GM12878 (cell line): ENCODE results near the gene GLT8D1. TPM values are rescaled to one million over a fixed set of nuclear protein-coding genes. Genes with fewer than 3 reads are reported as not detected.
A peak's percentile ranks its signal among the peaks of the same experiment; 100 is the strongest.

Source experiments
- ATAC-seq: fragments of 200-7000 bp; cut with Tn5 transposase; 3 replicates; pipeline ENCODE4 v1.9.1; 2020; ENCODE audit warnings: mild to moderate bottlenecking, moderate library complexity
- BruUV-seq: library from RNA; stranded (reverse); fragments of 400-500 nt; replicated peaks from 2 replicates; lab custom pipeline; 2021; lab: Mats Ljungman, UMichigan
- CTCF ChIA-PET: fragments of 300-600 bp; sonication (Branson Sonifier 250); formaldehyde crosslinking; extraction: SDS; loops from one replicate; lab custom pipeline; 2021; ENCODE audit warnings: inconsistent platforms; lab: Yijun Ruan, JAX
- POLR2A ChIA-PET: fragments of 350-600 bp; formaldehyde crosslinking; extraction: SDS; loops from one replicate; lab custom pipeline; 2021; ENCODE audit warnings: inconsistent platforms; lab: Charles Lee
- RAD21 ChIA-PET: fragments of 300-600 bp; sonication (Branson Sonifier 250); formaldehyde crosslinking; loops from one replicate; lab custom pipeline; 2023; ENCODE audit warnings: antibody characterized with exemption; ENCODE audit not compliant: unreplicated experiment; lab: Charles Lee
- SMC1A ChIA-PET: fragments of 300-600 bp; sonication (Branson Sonifier 250); formaldehyde crosslinking; loops from one replicate; lab custom pipeline; 2023; ENCODE audit not compliant: unreplicated experiment, uncharacterized antibody; lab: Charles Lee
- DNase-seq: peaks from one replicate; pipeline ENCODE4 v3.0.0-alpha.2; 2011; ENCODE audit warnings: low read depth, low spot score
- FAIRE-seq: peaks from 3 replicates; lab custom pipeline; 2011; peaks lifted over from hg19 to GRCh38; lab: Jason Lieb, UNC
- H2AFZ ChIP-seq: 2 replicates; pipeline ENCODE4 v1.6.0; 2011; ENCODE audit warnings: low read depth, low read length, control low read depth; ENCODE audit not compliant: control insufficient read depth
- H3K27ac ChIP-seq: 2 replicates; pipeline ENCODE4 v1.5.1; 2011; ENCODE audit warnings: control low read depth; ENCODE audit not compliant: control insufficient read depth, insufficient read depth
- H3K27me3 ChIP-seq, 2 experiments: replicated peaks in 1 of 2; 2 replicates each; pipeline versions ENCODE4 v1.6.0 to v1.6.1; 2011; ENCODE audit warnings: low read length in 1 of 2; ENCODE audit not compliant: control insufficient read depth in 2 of 2, insufficient read depth in 2 of 2
- H3K36me3 ChIP-seq, 2 experiments: 2 replicates each; pipeline ENCODE4 v1.5.1; 2011; ENCODE audit warnings: low read length in 1 of 2; ENCODE audit not compliant: control insufficient read depth in 2 of 2, insufficient read depth in 2 of 2
- H3K4me1 ChIP-seq: 2 replicates; pipeline ENCODE4 v1.6.1; 2011; ENCODE audit warnings: mild to moderate bottlenecking, low read length, moderate library complexity, mixed read lengths; ENCODE audit not compliant: control insufficient read depth, insufficient read depth
- H3K4me2 ChIP-seq: 2 replicates; pipeline ENCODE4 v1.6.0; 2011; ENCODE audit warnings: control low read depth; ENCODE audit not compliant: control insufficient read depth, insufficient read depth
- H3K4me3 ChIP-seq: fragments of 200-600 bp; sonication (generic); 2 replicates; pipeline ENCODE4 v1.5.1; 2016
- H3K79me2 ChIP-seq: 2 replicates; pipeline ENCODE4 v1.6.0; 2011; ENCODE audit warnings: low read length; ENCODE audit not compliant: control insufficient read depth, insufficient read depth
- H3K9ac ChIP-seq: 2 replicates; pipeline ENCODE4 v1.8.0; 2011; ENCODE audit warnings: low read length, control low read depth, mixed read lengths; ENCODE audit not compliant: control insufficient read depth, insufficient read depth
- H3K9me3 ChIP-seq: replicated peaks from 3 replicates; pipeline ENCODE4 v1.5.1; 2011; ENCODE audit warnings: mild to moderate bottlenecking, low read length; ENCODE audit not compliant: control insufficient read depth, insufficient read depth
- H4K20me1 ChIP-seq: 2 replicates; pipeline ENCODE4 v1.6.0; 2011; ENCODE audit not compliant: control insufficient read depth, insufficient read depth
- GABPA ChIP-seq: IDR thresholded peaks from 2 replicates; pipeline ENCODE4 v1.6.1; 2014; ENCODE audit warnings: antibody characterized with exemption, low read depth, mild to moderate bottlenecking, inconsistent platforms
- RFX5 ChIP-seq: IDR thresholded peaks from 2 replicates; pipeline ENCODE4 v1.6.1; 2011; ENCODE audit warnings: low read depth, low read length, improper control_type of control experiment
- SREBF1 ChIP-seq: IDR thresholded peaks from 2 replicates; pipeline ENCODE4 v1.6.1; 2012; ENCODE audit warnings: mild to moderate bottlenecking, low read length
- TCF12 ChIP-seq: IDR thresholded peaks from 2 replicates; pipeline ENCODE4 v1.6.1; 2011; ENCODE audit warnings: low read depth, mild to moderate bottlenecking, low read length
- ZNF384 ChIP-seq: IDR thresholded peaks from 2 replicates; pipeline ENCODE4 v1.6.1; 2012; ENCODE audit warnings: low read depth, mild to moderate bottlenecking, low read length, improper control_type of control experiment, borderline replicate concordance
- WGBS: methylation state at CpG from one replicate; pipeline ENCODE4 v1.1.6; 2016; ENCODE audit warnings: low lambda C conversion rate; ENCODE audit not compliant: insufficient replicate concordance, insufficient coverage; ENCODE audit errors: missing lambda C conversion rate; 5-methylcytosine and 5-hydroxymethylcytosine counted together
- in situ Hi-C: fragments of 300-500 bp; cut with MboI; formaldehyde crosslinking; loops from 9 replicates; pipeline ENCODE4 v1.14.3; 2018; ENCODE audit warnings: mixed read lengths
- intact Hi-C: fragments of 100-400 bp; cut with micrococcal nuclease; formaldehyde crosslinking; loops from one replicate; pipeline ENCODE4 v1.14.2; 2022; ENCODE audit not compliant: unreplicated experiment
- polyA plus RNA-seq, 11 experiments: library from polyadenylated mRNA; depleted of rRNA in 4 of 11; unstranded in 6 of 11; stranded (reverse) in 5 of 11; fragments of >200 nt; fragmentation: Nextera tagmentation in 4 of 11; fragmentation: Illumina TruSeq in 1 of 11; extraction: Ambion mirVana in 4 of 11; extraction: Trizol in 1 of 11; gene quantifications; 1 replicate in 1 of 11; 2 replicates in 10 of 11; pipeline versions ENCODE4 v1.2.1 to v1.2.3, GENCODE V29; 2011 to 2016; ENCODE audit warnings: inconsistent platforms in 2 of 11, missing spikeins in 2 of 11, low read depth in 1 of 11
- total RNA-seq, 4 experiments: library from RNA; depleted of rRNA in 3 of 4; stranded (reverse); fragments of >200 nt in 3 of 4; fragmentation: Illumina TruSeq in 1 of 4; extraction: Trizol in 1 of 4; gene quantifications; 2 replicates each; pipeline versions ENCODE4 v1.2.1 to v1.2.3, GENCODE V29; 2013 to 2021
- TF ChIP-seq, protein P1 (sequence below): IDR thresholded peaks from 2 replicates; pipeline ENCODE4 v1.6.1; 2012; ENCODE audit warnings: mild to moderate bottlenecking, low read depth, low read length

GLT8D1 gene
- total and polyA plus RNA-seq, 10 of the 15 experiments (the other 5 are each of a cell fraction or from before 2014, with no cell fraction given), result 25.3 to 73.4 (median 48.4) TPM

DNA sequence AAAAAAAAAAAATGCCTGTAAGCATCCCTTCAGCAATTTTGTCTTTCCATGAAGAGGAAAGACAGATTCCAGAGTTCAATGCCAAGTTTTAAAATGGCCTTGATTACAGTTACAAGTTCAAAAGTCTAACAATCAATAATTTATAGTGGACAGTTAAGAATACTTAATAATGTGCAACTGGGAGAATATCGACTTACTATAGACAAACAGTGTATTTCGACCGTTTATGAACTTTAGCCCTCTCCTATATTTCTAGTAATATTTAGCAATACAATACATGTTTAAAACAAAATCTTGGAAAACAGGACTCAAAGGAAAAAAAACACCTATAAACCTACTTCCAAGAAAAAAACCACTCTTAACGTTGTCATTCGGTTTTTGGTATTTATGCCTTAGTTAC lies 21.4 kb downstream of the GLT8D1 start:
- H3K9ac ChIP-seq, result peak overlapping the region; percentile 98; the same call in 1 of the 2 replicates
- in situ Hi-C loops, result no loop called here
- H3K9me3 ChIP-seq, result no peaks in the 10 kb centered on the region
- peak overlapping the region; percentile 79 for H3K4me3 ChIP-seq
- ATAC-seq (no peak), DNase-seq (no peak), FAIRE-seq (no peak)
- intact Hi-C loops, result loop anchor here (10.0 kb wide), 1 partner anchor 229 kb away; the partner anchor contains the start of genes NISCH and TNNC1
- peak overlapping the region; percentile 83 for H3K4me2 ChIP-seq
- TF ChIP-seq TCF12, result no peak
- TF ChIP-seq ZNF384, result peak; percentile 37; the same call in 1 of the 2 replicates
- no peak for TF ChIP-seq RFX5
- TF ChIP-seq, protein P1, sequence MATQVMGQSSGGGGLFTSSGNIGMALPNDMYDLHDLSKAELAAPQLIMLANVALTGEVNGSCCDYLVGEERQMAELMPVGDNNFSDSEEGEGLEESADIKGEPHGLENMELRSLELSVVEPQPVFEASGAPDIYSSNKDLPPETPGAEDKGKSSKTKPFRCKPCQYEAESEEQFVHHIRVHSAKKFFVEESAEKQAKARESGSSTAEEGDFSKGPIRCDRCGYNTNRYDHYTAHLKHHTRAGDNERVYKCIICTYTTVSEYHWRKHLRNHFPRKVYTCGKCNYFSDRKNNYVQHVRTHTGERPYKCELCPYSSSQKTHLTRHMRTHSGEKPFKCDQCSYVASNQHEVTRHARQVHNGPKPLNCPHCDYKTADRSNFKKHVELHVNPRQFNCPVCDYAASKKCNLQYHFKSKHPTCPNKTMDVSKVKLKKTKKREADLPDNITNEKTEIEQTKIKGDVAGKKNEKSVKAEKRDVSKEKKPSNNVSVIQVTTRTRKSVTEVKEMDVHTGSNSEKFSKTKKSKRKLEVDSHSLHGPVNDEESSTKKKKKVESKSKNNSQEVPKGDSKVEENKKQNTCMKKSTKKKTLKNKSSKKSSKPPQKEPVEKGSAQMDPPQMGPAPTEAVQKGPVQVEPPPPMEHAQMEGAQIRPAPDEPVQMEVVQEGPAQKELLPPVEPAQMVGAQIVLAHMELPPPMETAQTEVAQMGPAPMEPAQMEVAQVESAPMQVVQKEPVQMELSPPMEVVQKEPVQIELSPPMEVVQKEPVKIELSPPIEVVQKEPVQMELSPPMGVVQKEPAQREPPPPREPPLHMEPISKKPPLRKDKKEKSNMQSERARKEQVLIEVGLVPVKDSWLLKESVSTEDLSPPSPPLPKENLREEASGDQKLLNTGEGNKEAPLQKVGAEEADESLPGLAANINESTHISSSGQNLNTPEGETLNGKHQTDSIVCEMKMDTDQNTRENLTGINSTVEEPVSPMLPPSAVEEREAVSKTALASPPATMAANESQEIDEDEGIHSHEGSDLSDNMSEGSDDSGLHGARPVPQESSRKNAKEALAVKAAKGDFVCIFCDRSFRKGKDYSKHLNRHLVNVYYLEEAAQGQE, result no peak
- no peak for TF ChIP-seq SREBF1
- no peak for TF ChIP-seq GABPA
- no TSS peak for BruUV-seq
- H4K20me1 ChIP-seq, result no peaks in the 10 kb centered on the region
- ChIA-PET RAD21 (interaction anchor here (0.7 to 1.7 kb wide), 3 partner anchors 13 to 23 kb away, joined by 3 to 6 read pairs (median 3); no protein-coding TSS in a partner anchor), SMC1A (interaction anchor here (0.7 to 1.9 kb wide), 4 partner anchors 9 to 23 kb away, joined by 4 to 8 read pairs (median 4); no protein-coding TSS in a partner anchor), POLR2A (interaction anchor here (0.6 to 4.1 kb wide), 5 partner anchors 12 to 297 kb away, joined by 3 to 20 read pairs (median 6); partner anchors contain the start of genes GLT8D1, NEK4 and SPCS1), CTCF (interaction anchor here (0.7 kb wide), 2 partner anchors 225 to 566 kb away, joined by 3 read pairs; no protein-coding TSS in a partner anchor)
- WGBS, result 66% methylated on average over 5 of the region's 5 CpGs
- peaks cover 4 to 25% of the 10 kb centered on the region in 2 experiments for H3K36me3 ChIP-seq
- peak overlapping the region; percentile 90; the same call in 1 of the 2 replicates for H3K27ac ChIP-seq
- H2AFZ ChIP-seq, result no peak overlapping the region
- H3K4me1 ChIP-seq, result peaks cover 33% of the 10 kb centered on the region
- H3K27me3 ChIP-seq, result no peaks in the 10 kb centered on the region
- H3K79me2 ChIP-seq, result peaks cover 94% of the 10 kb centered on the region
